ENCODE measurements around the gene MAPRE2.

DNA sequence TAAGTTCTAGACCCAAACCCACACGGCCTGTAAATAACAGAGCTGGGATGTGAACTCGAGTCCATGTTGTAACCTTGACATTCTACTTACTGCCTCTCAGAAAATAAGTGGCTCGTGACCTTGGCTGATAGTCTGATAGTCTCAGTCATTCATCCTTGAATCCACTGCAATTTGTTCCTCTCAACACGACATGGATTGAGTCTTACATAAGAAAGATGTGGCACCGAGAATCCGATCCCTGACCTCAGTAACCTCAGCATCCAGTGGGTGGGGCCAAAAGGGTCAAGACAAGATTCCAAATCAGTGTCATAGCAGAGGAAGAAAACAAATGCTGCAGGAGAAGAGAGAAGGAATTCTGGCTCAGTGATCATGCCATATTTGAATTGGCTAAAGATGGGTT is 97.6 kb downstream of the MAPRE2 start:
- TF ChIP-seq, protein P1, sequence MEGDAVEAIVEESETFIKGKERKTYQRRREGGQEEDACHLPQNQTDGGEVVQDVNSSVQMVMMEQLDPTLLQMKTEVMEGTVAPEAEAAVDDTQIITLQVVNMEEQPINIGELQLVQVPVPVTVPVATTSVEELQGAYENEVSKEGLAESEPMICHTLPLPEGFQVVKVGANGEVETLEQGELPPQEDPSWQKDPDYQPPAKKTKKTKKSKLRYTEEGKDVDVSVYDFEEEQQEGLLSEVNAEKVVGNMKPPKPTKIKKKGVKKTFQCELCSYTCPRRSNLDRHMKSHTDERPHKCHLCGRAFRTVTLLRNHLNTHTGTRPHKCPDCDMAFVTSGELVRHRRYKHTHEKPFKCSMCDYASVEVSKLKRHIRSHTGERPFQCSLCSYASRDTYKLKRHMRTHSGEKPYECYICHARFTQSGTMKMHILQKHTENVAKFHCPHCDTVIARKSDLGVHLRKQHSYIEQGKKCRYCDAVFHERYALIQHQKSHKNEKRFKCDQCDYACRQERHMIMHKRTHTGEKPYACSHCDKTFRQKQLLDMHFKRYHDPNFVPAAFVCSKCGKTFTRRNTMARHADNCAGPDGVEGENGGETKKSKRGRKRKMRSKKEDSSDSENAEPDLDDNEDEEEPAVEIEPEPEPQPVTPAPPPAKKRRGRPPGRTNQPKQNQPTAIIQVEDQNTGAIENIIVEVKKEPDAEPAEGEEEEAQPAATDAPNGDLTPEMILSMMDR (IDR thresholded peaks at IDR 0.05; ENCODE audit: low read length) = no peak
- no peak for TF ChIP-seq EZH2 (IDR thresholded peaks at IDR 0.05; ENCODE audit: borderline replicate concordance, low read length)

Data from OCI-LY1 (cell line).